Endothelial cell of umbilical vein (primary cell): Measurements from ENCODE around the gene LRRC27. TPM values are rescaled to one million over a fixed set of nuclear protein-coding genes. Genes with fewer than 3 reads are reported as not detected.

Source experiments
- BruUV-seq: library from RNA; stranded (reverse); fragments of 400-500 nt; replicated peaks from 2 replicates; lab custom pipeline; 2021; lab: Mats Ljungman, UMichigan
- CTCF ChIA-PET: fragments of 300-600, 350-600 bp; sonication (Branson Sonifier 250); formaldehyde crosslinking; loops from one replicate; lab custom pipeline; 2021; ENCODE audit warnings: antibody characterized with exemption, inconsistent platforms; lab: Charles Lee
- POLR2A ChIA-PET: fragments of 300-600, 350-600 bp; sonication (Branson Sonifier 250); formaldehyde crosslinking; loops from one replicate; lab custom pipeline; 2021; ENCODE audit warnings: antibody characterized with exemption, inconsistent platforms; lab: Charles Lee
- DNase-seq: peaks from one replicate; pipeline ENCODE4 v3.0.0-alpha.2; 2011; ENCODE audit warnings: low read depth, low spot score
- FAIRE-seq: peaks from 2 replicates; lab custom pipeline; 2011; peaks lifted over from hg19 to GRCh38; lab: Jason Lieb, UNC
- H2AFZ ChIP-seq: 2 replicates; pipeline ENCODE4 v1.6.0; 2012; ENCODE audit warnings: low read depth, low read length, control low read depth, inconsistent platforms
- H3K27ac ChIP-seq: 2 replicates; pipeline ENCODE4 v1.5.1; 2011; ENCODE audit warnings: low read depth, mild to moderate bottlenecking, control low read depth, low read length, moderate library complexity; ENCODE audit not compliant: insufficient read depth
- H3K27me3 ChIP-seq, 2 experiments: 2 replicates each; pipeline versions ENCODE4 v1.6.0 to v1.6.1; 2011; ENCODE audit warnings: low read length in 2 of 2, mixed read lengths in 1 of 2; ENCODE audit not compliant: control insufficient read depth in 2 of 2, insufficient read depth in 2 of 2
- H3K36me3 ChIP-seq, 2 experiments: 2 replicates in 1 of 2; 3 replicates in 1 of 2; pipeline ENCODE4 v1.5.1; 2011; ENCODE audit warnings: low read length in 2 of 2, mild to moderate bottlenecking in 1 of 2, moderate library complexity in 1 of 2; ENCODE audit not compliant: control insufficient read depth in 2 of 2, insufficient read depth in 2 of 2; ENCODE audit errors: extremely low read depth in 1 of 2
- H3K4me1 ChIP-seq: 3 replicates; pipeline ENCODE4 v1.5.1; 2011; ENCODE audit warnings: mild to moderate bottlenecking, low read length; ENCODE audit not compliant: control insufficient read depth, insufficient read depth; ENCODE audit errors: extremely low read depth
- H3K4me2 ChIP-seq: 2 replicates; pipeline ENCODE4 v1.6.1; 2011; ENCODE audit warnings: low read length, control low read depth, mixed read lengths; ENCODE audit not compliant: insufficient read depth
- H3K4me3 ChIP-seq, 3 experiments: fragments of 200-600 bp in 1 of 3; sonication (generic), shearing (Covaris generic) in 1 of 3; replicated peaks in 1 of 3; 2 replicates each; pipeline ENCODE4 v1.5.1; 2011 to 2016; ENCODE audit warnings: control low read depth in 3 of 3, low read length in 3 of 3, mild to moderate bottlenecking in 2 of 3, inconsistent platforms in 1 of 3, low read depth in 1 of 3, moderate library complexity in 1 of 3; ENCODE audit not compliant: insufficient read depth in 1 of 3
- H3K79me2 ChIP-seq: 2 replicates; pipeline ENCODE4 v1.6.0; 2012; ENCODE audit warnings: low read length, inconsistent platforms; ENCODE audit not compliant: control insufficient read depth, insufficient read depth
- H3K9ac ChIP-seq: replicated peaks from 2 replicates; pipeline ENCODE3; 2011; ENCODE audit warnings: low read length, control low read depth; ENCODE audit not compliant: insufficient read depth; ENCODE audit errors: extremely low read depth
- H3K9me1 ChIP-seq: replicated peaks from 3 replicates; pipeline ENCODE4 v1.6.0; 2011; ENCODE audit warnings: mild to moderate bottlenecking, low read length; ENCODE audit not compliant: control insufficient read depth, insufficient read depth; ENCODE audit errors: extremely low read depth
- H3K9me3 ChIP-seq: replicated peaks from 2 replicates; pipeline ENCODE4 v1.5.1; 2012; ENCODE audit warnings: low read length, inconsistent platforms; ENCODE audit not compliant: control insufficient read depth, insufficient read depth
- H4K20me1 ChIP-seq: replicated peaks from 2 replicates; pipeline ENCODE3; 2011; ENCODE audit warnings: mild to moderate bottlenecking, low read length; ENCODE audit not compliant: control insufficient read depth, insufficient read depth; ENCODE audit errors: extremely low read depth
- EZH2 ChIP-seq: IDR thresholded peaks from 2 replicates; pipeline ENCODE4 v1.6.1; 2012; ENCODE audit warnings: borderline replicate concordance, low read depth, mild to moderate bottlenecking, moderate library complexity, low read length, inconsistent platforms; ENCODE audit not compliant: severe bottlenecking
- FOS ChIP-seq: IDR thresholded peaks from 2 replicates; pipeline ENCODE4 v1.6.1; 2011; ENCODE audit warnings: mild to moderate bottlenecking, low read length, moderate library complexity, borderline replicate concordance; ENCODE audit not compliant: insufficient read depth
- GATA2 ChIP-seq: IDR thresholded peaks from 2 replicates; pipeline ENCODE4 v1.7.0; 2011; ENCODE audit warnings: low read depth, mild to moderate bottlenecking, moderate library complexity, mixed read lengths, low read length; ENCODE audit not compliant: insufficient read length, insufficient read depth
- JUN ChIP-seq: IDR thresholded peaks from 2 replicates; pipeline ENCODE4 v1.6.1; 2011; ENCODE audit warnings: borderline replicate concordance, low read depth; ENCODE audit not compliant: insufficient read length, insufficient read depth
- MAX ChIP-seq: IDR thresholded peaks from 2 replicates; pipeline ENCODE4 v1.6.1; 2011; ENCODE audit not compliant: insufficient read depth, insufficient read length
- MYC ChIP-seq: IDR thresholded peaks from one replicate; pipeline ENCODE4 v1.6.1; 2011; ENCODE audit warnings: mild to moderate bottlenecking, low read depth, low read length
- POLR2A ChIP-seq: IDR thresholded peaks from 2 replicates; pipeline ENCODE4 v1.6.1; 2012; ENCODE audit warnings: low read depth, mild to moderate bottlenecking, control low read depth, low read length
- POLR2AphosphoS5 ChIP-seq: IDR thresholded peaks from 2 replicates; pipeline ENCODE4 v1.6.1; 2012; ENCODE audit warnings: low read depth, mild to moderate bottlenecking, control low read depth, low read length, moderate library complexity; ENCODE audit not compliant: insufficient read depth
- dilution Hi-C: fragments of 300-500 bp; cut with MboI; formaldehyde crosslinking; loops from one replicate; pipeline ENCODE4 v1.15.0; 2019; ENCODE audit warnings: low sequenced_read_pairs; ENCODE audit not compliant: extremely low pct_ligation_motif_present
- intact Hi-C: fragments of 100-400 bp; cut with micrococcal nuclease; formaldehyde crosslinking; loops from one replicate; pipeline ENCODE4 v1.10.0; 2022
- polyA plus RNA-seq, 4 experiments: library from polyadenylated mRNA; depleted of rRNA in 3 of 4; stranded (reverse) in 3 of 4; unstranded in 1 of 4; fragments of >200 nt; gene quantifications; 2 replicates each; pipeline versions ENCODE4 v1.2.1 to v1.2.3, GENCODE V29; 2011 to 2012; ENCODE audit warnings: missing spikeins in 1 of 4
- total RNA-seq: library from RNA; stranded (reverse); gene quantifications from 2 replicates; pipeline ENCODE4 v1.2.3, GENCODE V29; 2021
- TF ChIP-seq, protein P1 (sequence below), 2 donors: IDR thresholded peaks; 1 replicate in 1 of 2; 2 replicates in 1 of 2; pipeline ENCODE4 v1.5.1; 2011; ENCODE audit warnings: low read length in 2 of 2, mild to moderate bottlenecking in 2 of 2, moderate library complexity in 2 of 2, control low read depth in 1 of 2, inconsistent platforms in 1 of 2, low read depth in 1 of 2; ENCODE audit not compliant: insufficient read depth in 1 of 2; ENCODE audit errors: extremely low read depth in 1 of 2

LRRC27 gene
- total and polyA plus RNA-seq, 2 donors (not counting 3 experiments of a cell fraction or from before 2014, with no cell fraction given) = 8.3 to 13.6 TPM

- CTCF ChIA-PET = no interaction called here
- DNase-seq (no peak), FAIRE-seq (no peak)
- no peak overlapping the region for H2AFZ ChIP-seq
- no peaks in the 10 kb centered on the region for H3K36me3 ChIP-seq
- no peaks in the 10 kb centered on the region for H3K4me1 ChIP-seq
- H3K9me3 ChIP-seq = no peaks in the 10 kb centered on the region
- TF ChIP-seq JUN (no peak), POLR2AphosphoS5 (no peak)
- H3K9me1 ChIP-seq = no peaks in the 10 kb centered on the region
- H3K9ac ChIP-seq = no peak overlapping the region
- H3K4me3 ChIP-seq = no peak overlapping the region
- H3K4me2 ChIP-seq = no peak overlapping the region
- no TSS peak for BruUV-seq
- no peaks in the 10 kb centered on the region for H4K20me1 ChIP-seq
- no peak overlapping the region for H3K27ac ChIP-seq
- peaks cover 4 to 7% of the 10 kb centered on the region in 2 experiments for H3K27me3 ChIP-seq
- POLR2A ChIA-PET = no interaction called here
- no peaks in the 10 kb centered on the region for H3K79me2 ChIP-seq
- dilution Hi-C loops (no loop called here), intact Hi-C loops (no loop called here)
Measured at GRCh38 chr10:132302421-132303310, 29.3 kb upstream of the LRRC27 start.

DNA sequence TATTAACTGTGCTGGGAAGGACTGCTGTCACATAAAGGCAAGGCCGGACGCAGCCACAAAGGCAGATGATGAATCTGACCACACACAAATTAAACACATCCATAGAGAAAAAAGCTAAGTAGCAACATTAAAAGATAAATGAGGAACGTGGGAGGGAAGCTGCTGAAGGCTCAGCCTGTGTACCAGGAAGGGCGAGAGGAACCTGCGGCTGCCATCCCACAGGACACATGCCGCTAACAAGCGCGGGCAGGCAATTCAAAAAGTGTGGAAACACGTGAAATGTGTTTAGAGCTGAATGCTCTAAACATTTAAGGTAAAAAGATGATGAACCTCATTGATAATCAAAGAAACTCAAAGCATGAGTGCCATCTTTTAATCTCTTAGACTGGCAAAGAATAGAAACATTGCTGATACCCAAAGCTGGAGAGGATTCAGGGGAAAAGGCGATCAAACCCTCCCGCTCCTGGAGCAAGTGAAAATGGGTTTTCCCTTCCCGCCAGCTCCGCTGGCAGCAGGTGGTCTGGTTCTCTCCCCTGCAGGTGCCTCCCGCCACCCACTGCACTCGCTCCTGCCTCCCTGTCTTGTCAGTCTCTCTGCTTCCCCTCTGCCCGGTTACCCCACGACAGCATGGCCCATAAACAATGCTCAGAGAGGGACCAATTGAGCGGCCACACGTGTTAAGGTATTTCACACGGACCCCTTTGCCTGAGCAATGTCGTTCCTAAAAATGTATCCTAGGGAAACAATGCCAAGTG lies 28.5 kb upstream of the LRRC27 start:
- no peak for FAIRE-seq
- BruUV-seq = no TSS peak
- POLR2A ChIA-PET = no interaction called here

More for the DNA sequence above, 28.5 kb upstream of the LRRC27 start:
- intact Hi-C loops = no loop called here
- H3K9ac ChIP-seq = no peak overlapping the region
- H3K36me3 ChIP-seq = no peaks in the 10 kb centered on the region
- dilution Hi-C loops = no loop called here
- H3K79me2 ChIP-seq = no peaks in the 10 kb centered on the region
- no peak overlapping the region for H2AFZ ChIP-seq
- H3K4me1 ChIP-seq = no peaks in the 10 kb centered on the region
- H3K9me3 ChIP-seq = no peaks in the 10 kb centered on the region
- no peak overlapping the region for H3K4me2 ChIP-seq
- no peak for TF ChIP-seq POLR2AphosphoS5
- TF ChIP-seq EZH2 = no peak
- TF ChIP-seq FOS = no peak
- TF ChIP-seq MYC = no peak
- TF ChIP-seq GATA2 = no peak
- TF ChIP-seq MAX = no peak
- TF ChIP-seq JUN = no peak
- TF ChIP-seq, protein P1, sequence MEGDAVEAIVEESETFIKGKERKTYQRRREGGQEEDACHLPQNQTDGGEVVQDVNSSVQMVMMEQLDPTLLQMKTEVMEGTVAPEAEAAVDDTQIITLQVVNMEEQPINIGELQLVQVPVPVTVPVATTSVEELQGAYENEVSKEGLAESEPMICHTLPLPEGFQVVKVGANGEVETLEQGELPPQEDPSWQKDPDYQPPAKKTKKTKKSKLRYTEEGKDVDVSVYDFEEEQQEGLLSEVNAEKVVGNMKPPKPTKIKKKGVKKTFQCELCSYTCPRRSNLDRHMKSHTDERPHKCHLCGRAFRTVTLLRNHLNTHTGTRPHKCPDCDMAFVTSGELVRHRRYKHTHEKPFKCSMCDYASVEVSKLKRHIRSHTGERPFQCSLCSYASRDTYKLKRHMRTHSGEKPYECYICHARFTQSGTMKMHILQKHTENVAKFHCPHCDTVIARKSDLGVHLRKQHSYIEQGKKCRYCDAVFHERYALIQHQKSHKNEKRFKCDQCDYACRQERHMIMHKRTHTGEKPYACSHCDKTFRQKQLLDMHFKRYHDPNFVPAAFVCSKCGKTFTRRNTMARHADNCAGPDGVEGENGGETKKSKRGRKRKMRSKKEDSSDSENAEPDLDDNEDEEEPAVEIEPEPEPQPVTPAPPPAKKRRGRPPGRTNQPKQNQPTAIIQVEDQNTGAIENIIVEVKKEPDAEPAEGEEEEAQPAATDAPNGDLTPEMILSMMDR (IDR thresholded peaks at IDR 0.05; ENCODE audit: extremely low read depth in 1 of 2, insufficient read depth in 1 of 2, low read depth in 1 of 2, low read length in 2 of 2) = no peak
- TF ChIP-seq POLR2A = no peak
- no peak overlapping the region for H3K27ac ChIP-seq
- no peaks in the 10 kb centered on the region for H3K9me1 ChIP-seq
- no peak for DNase-seq
- H4K20me1 ChIP-seq = no peaks in the 10 kb centered on the region
- CTCF ChIA-PET = no interaction called here
- peaks cover 4 to 7% of the 10 kb centered on the region in 2 experiments for H3K27me3 ChIP-seq
- H3K4me3 ChIP-seq = no peak overlapping the region
